GM23338 (cell line): ENCODE results near the gene EYA2. TPM values are rescaled to one million over a fixed set of nuclear protein-coding genes. Genes with fewer than 3 reads are reported as not detected.

Experiments used
- ATAC-seq: fragments of 200-7000 bp; cut with Tn5 transposase; 3 replicates; pipeline ENCODE4 v1.9.1; 2020
- DNase-seq: peaks from one replicate; pipeline ENCODE4 v3.0.0-alpha.2; 2015; ENCODE audit warnings: low spot score
- H2AFZ ChIP-seq: fragments of 200-600 bp; sonication (generic); 2 replicates; pipeline ENCODE4 v1.8.0; 2016; ENCODE audit warnings: antibody characterized with exemption, mild to moderate bottlenecking, moderate library complexity
- H3F3A ChIP-seq: fragments of 200-600 bp; sonication (generic); replicated peaks from 2 replicates; pipeline ENCODE4 v1.8.0; 2017; ENCODE audit warnings: antibody characterized with exemption, mixed run types, low read depth
- H3K27ac ChIP-seq: fragments of 200-600 bp; sonication (generic); 2 replicates; pipeline ENCODE4 v1.6.1; 2016; ENCODE audit warnings: low read depth
- H3K27me3 ChIP-seq: fragments of 200-600 bp; sonication (generic); 2 replicates; pipeline ENCODE4 v1.8.0; 2016; ENCODE audit warnings: mild to moderate bottlenecking, mixed run types, moderate library complexity; ENCODE audit not compliant: insufficient read depth
- H3K36me3 ChIP-seq: fragments of 200-600 bp; sonication (generic); 2 replicates; pipeline ENCODE4 v1.8.0; 2016; ENCODE audit warnings: mild to moderate bottlenecking; ENCODE audit not compliant: insufficient read depth
- H3K4me1 ChIP-seq: fragments of 200-600 bp; sonication (generic); 2 replicates; pipeline ENCODE4 v1.8.0; 2016; ENCODE audit warnings: mild to moderate bottlenecking, moderate library complexity; ENCODE audit not compliant: insufficient read depth
- H3K4me2 ChIP-seq: fragments of 200-600 bp; sonication (generic); 2 replicates; pipeline ENCODE4 v1.7.1; 2017; ENCODE audit warnings: mixed run types
- H3K4me3 ChIP-seq: fragments of 200-600 bp; sonication (generic); 2 replicates; pipeline ENCODE4 v1.6.1; 2016; ENCODE audit warnings: mixed run types
- H3K79me2 ChIP-seq: fragments of 200-600 bp; sonication (generic); replicated peaks from 2 replicates; pipeline ENCODE4 v1.8.0; 2017; ENCODE audit warnings: mild to moderate bottlenecking; ENCODE audit not compliant: insufficient read depth
- H3K9me2 ChIP-seq: fragments of 200-600 bp; sonication (generic); 2 replicates; pipeline ENCODE4 v1.8.0; 2017; ENCODE audit not compliant: insufficient read depth
- H4K20me1 ChIP-seq: fragments of 200-600 bp; sonication (generic); replicated peaks from 2 replicates; pipeline ENCODE4 v1.8.0; 2017; ENCODE audit warnings: mild to moderate bottlenecking; ENCODE audit not compliant: insufficient read depth
- H3K27ac Mint-ChIP-seq: 2 replicates; pipeline ENCODE4 v1.8.0; 2020; ENCODE audit warnings: inconsistent platforms, mild to moderate bottlenecking, moderate library complexity, mixed read lengths
- H3K27me3 Mint-ChIP-seq: 3 replicates; pipeline ENCODE4 v1.8.0; 2022; ENCODE audit warnings: low read depth, mild to moderate bottlenecking, moderate library complexity, mixed read lengths, inconsistent platforms; ENCODE audit not compliant: insufficient read depth, poor library complexity
- H3K36me3 Mint-ChIP-seq: 3 replicates; pipeline ENCODE4 v1.8.0; 2021; ENCODE audit warnings: low read depth, mild to moderate bottlenecking, inconsistent platforms, moderate library complexity, mixed read lengths
- H3K4me1 Mint-ChIP-seq: 3 replicates; pipeline ENCODE4 v1.8.0; 2020; ENCODE audit warnings: mild to moderate bottlenecking, inconsistent platforms, mixed read lengths
- H3K4me3 Mint-ChIP-seq: 3 replicates; pipeline ENCODE4 v1.8.0; 2021; ENCODE audit warnings: moderate library complexity, mild to moderate bottlenecking, inconsistent platforms, mixed read lengths
- H3K9me3 Mint-ChIP-seq: 3 replicates; pipeline ENCODE4 v1.8.0; 2020; ENCODE audit warnings: moderate library complexity, mild to moderate bottlenecking, inconsistent platforms, mixed read lengths
- CREB1 ChIP-seq: fragments of 250-450 bp; sonication (Bioruptor Pico); IDR thresholded peaks from 2 replicates; pipeline ENCODE4 v1.5.0; 2020; ENCODE audit warnings: low read depth, mild to moderate bottlenecking, moderate library complexity
- EZH2 ChIP-seq: fragments of 200-600 bp; sonication (generic); IDR thresholded peaks from one replicate; pipeline ENCODE4 v1.8.0; 2017; ENCODE audit warnings: antibody characterized with exemption, mild to moderate bottlenecking, low read depth; ENCODE audit not compliant: unreplicated experiment
- JUNB ChIP-seq: IDR thresholded peaks from one replicate; pipeline ENCODE4 v1.6.1; 2016; ENCODE audit warnings: antibody characterized with exemption; ENCODE audit not compliant: unreplicated experiment
- POLR2AphosphoS5 ChIP-seq: IDR thresholded peaks from 2 replicates; pipeline ENCODE4 v1.6.1; 2016; ENCODE audit warnings: antibody characterized with exemption, low read depth
- ZNF114 ChIP-seq: fragments of 250-450 bp; sonication (Bioruptor Pico); IDR thresholded peaks from 2 replicates; pipeline ENCODE4 v1.5.0; 2020; ENCODE audit warnings: mild to moderate bottlenecking, moderate library complexity
- ZNF331 ChIP-seq: fragments of 250-450 bp; sonication (Bioruptor Pico); IDR thresholded peaks from 2 replicates; pipeline ENCODE4 v1.5.0; 2020; ENCODE audit warnings: low read depth, mild to moderate bottlenecking, moderate library complexity
- polyA plus RNA-seq: library from polyadenylated mRNA; unstranded; fragments of >200 nt; fragmentation: Nextera tagmentation; extraction: Ambion mirVana; gene quantifications from 2 replicates; pipeline ENCODE4 v1.2.1, GENCODE V29; 2016
- total RNA-seq: library from RNA; depleted of rRNA; stranded (reverse); fragments of >200 nt; shearing (Covaris generic); gene quantifications from 2 replicates; pipeline ENCODE4 v1.2.3, GENCODE V29; 2014
- TF ChIP-seq, protein P1 (sequence below), 2 experiments: fragments of 200-600 bp in 1 of 2; sonication (generic) in 1 of 2; conservative IDR thresholded peaks; 2 replicates each; pipeline versions ENCODE4 v1.5.1 to v1.6.1; 2016 to 2017; ENCODE audit warnings: antibody characterized with exemption in 2 of 2, low read depth in 2 of 2, mild to moderate bottlenecking in 2 of 2, moderate library complexity in 1 of 2
- TF ChIP-seq, protein P2 (sequence below): IDR thresholded peaks from 2 replicates; pipeline ENCODE4 v1.6.1; 2016; ENCODE audit warnings: antibody characterized with exemption
- TF ChIP-seq, protein P3 (sequence below): fragments of 250-450 bp; sonication (Bioruptor Pico); IDR thresholded peaks from 2 replicates; pipeline ENCODE4 v1.5.0; 2020; ENCODE audit warnings: mild to moderate bottlenecking, moderate library complexity

EYA2 gene
- total and polyA plus RNA-seq, 2 experiments from 2014 or later = 0.50 to 0.56 TPM

DNA sequence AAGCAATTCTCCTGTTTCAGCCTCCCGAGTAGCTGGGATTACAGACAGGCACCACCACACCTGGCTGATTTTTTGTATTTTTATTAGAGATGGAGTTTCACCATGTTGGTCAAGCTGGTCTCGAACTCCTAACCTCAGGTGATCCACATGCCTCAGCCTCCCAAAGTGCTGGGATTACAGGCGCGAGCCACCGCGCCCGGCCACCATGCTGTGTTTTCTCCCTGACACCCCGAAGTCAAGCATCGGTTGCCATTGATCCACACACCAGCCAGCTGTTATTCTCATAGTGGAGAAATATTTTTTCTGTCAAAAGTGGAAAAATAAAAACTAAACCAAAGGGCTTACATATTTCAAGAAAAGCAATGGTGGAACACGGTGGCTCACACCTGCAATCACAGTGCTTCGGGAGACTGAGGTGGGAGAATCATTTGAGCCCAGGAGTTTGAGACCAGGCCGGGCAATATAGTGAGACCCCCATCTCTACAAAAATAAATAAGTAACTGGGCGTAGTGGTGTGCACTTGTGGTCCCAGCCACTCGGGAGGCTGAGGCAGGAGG is 304.4 kb downstream of the EYA2 start:
- no peaks in the 10 kb centered on the region for H3K36me3 ChIP-seq
- TF ChIP-seq EZH2 = no peak
- TF ChIP-seq, protein P1, sequence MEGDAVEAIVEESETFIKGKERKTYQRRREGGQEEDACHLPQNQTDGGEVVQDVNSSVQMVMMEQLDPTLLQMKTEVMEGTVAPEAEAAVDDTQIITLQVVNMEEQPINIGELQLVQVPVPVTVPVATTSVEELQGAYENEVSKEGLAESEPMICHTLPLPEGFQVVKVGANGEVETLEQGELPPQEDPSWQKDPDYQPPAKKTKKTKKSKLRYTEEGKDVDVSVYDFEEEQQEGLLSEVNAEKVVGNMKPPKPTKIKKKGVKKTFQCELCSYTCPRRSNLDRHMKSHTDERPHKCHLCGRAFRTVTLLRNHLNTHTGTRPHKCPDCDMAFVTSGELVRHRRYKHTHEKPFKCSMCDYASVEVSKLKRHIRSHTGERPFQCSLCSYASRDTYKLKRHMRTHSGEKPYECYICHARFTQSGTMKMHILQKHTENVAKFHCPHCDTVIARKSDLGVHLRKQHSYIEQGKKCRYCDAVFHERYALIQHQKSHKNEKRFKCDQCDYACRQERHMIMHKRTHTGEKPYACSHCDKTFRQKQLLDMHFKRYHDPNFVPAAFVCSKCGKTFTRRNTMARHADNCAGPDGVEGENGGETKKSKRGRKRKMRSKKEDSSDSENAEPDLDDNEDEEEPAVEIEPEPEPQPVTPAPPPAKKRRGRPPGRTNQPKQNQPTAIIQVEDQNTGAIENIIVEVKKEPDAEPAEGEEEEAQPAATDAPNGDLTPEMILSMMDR (conservative IDR thresholded peaks at IDR 0.05; ENCODE audit: low read depth in 2 of 2) = no peak
- H3K4me2 ChIP-seq = no peak overlapping the region
- Mint-ChIP-seq H3K9me3 (no peaks in the 10 kb centered on the region; the same call in 2 of the 3 replicates), H3K4me3 (no peak overlapping the region), H3K27me3 (peaks cover 5% of the 10 kb centered on the region), H3K4me1 (peaks cover 5% of the 10 kb centered on the region; the same call in 2 of the 3 replicates), H3K36me3 (no peaks in the 10 kb centered on the region; the same call in 2 of the 3 replicates), H3K27ac (no peak overlapping the region)
- no peaks in the 10 kb centered on the region for H4K20me1 ChIP-seq
- no peak overlapping the region for H3K4me3 ChIP-seq
- no peak overlapping the region for H2AFZ ChIP-seq
- no peaks in the 10 kb centered on the region for H3K9me2 ChIP-seq
- no peaks in the 10 kb centered on the region for H3K79me2 ChIP-seq
- 0 out of 2 replicates have a peak, but pooled peaks cover 3% of the 10 kb centered on the region for H3F3A ChIP-seq
- no peak for ATAC-seq
- H3K4me1 ChIP-seq = no peaks in the 10 kb centered on the region
- DNase-seq = no peak
- H3K27me3 ChIP-seq = no peaks in the 10 kb centered on the region
- H3K27ac ChIP-seq = no peak overlapping the region

DNA sequence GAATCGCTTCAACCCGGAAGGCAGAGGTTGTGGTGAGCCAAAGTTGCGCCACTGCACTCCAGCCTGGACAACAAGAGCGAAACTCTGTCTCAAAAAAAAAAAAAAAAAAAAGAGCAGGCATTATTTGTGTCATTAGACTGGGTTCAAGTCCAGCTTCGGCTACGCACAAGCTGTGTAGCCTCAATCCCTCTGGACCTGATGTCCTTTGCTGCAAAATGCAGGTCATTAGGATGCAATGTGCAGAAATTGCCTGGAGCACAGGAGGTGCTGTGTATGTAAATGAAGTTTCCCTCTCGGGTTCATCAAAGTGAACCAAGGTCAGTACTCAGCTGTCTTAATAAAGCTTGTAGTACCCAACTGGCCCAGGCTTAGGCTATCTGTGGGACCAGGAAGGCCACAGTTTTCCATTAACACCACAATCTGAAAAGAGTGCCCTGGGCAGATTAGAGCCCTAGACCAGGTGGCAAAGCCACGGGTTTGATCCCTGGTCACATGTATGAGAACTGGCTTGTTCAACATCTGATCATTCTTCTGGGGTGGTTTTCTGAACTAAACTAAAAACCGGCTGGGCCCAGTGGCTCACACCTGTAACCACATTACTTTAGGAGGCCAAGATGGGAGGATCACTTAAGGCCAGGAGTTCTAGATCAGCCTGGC is 306.6 kb downstream of the EYA2 start:
- ATAC-seq = no peak
- no peaks in the 10 kb centered on the region for H3K79me2 ChIP-seq
- TF ChIP-seq ZNF114 (CRISPR knock-in tag) (no peak), CREB1 (CRISPR knock-in tag) (no peak), POLR2AphosphoS5 (no peak), ZNF331 (CRISPR knock-in tag) (no peak), JUNB (no peak)
- TF ChIP-seq, protein P2, sequence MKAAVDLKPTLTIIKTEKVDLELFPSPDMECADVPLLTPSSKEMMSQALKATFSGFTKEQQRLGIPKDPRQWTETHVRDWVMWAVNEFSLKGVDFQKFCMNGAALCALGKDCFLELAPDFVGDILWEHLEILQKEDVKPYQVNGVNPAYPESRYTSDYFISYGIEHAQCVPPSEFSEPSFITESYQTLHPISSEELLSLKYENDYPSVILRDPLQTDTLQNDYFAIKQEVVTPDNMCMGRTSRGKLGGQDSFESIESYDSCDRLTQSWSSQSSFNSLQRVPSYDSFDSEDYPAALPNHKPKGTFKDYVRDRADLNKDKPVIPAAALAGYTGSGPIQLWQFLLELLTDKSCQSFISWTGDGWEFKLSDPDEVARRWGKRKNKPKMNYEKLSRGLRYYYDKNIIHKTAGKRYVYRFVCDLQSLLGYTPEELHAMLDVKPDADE = no peak
- TF ChIP-seq, protein P3, sequence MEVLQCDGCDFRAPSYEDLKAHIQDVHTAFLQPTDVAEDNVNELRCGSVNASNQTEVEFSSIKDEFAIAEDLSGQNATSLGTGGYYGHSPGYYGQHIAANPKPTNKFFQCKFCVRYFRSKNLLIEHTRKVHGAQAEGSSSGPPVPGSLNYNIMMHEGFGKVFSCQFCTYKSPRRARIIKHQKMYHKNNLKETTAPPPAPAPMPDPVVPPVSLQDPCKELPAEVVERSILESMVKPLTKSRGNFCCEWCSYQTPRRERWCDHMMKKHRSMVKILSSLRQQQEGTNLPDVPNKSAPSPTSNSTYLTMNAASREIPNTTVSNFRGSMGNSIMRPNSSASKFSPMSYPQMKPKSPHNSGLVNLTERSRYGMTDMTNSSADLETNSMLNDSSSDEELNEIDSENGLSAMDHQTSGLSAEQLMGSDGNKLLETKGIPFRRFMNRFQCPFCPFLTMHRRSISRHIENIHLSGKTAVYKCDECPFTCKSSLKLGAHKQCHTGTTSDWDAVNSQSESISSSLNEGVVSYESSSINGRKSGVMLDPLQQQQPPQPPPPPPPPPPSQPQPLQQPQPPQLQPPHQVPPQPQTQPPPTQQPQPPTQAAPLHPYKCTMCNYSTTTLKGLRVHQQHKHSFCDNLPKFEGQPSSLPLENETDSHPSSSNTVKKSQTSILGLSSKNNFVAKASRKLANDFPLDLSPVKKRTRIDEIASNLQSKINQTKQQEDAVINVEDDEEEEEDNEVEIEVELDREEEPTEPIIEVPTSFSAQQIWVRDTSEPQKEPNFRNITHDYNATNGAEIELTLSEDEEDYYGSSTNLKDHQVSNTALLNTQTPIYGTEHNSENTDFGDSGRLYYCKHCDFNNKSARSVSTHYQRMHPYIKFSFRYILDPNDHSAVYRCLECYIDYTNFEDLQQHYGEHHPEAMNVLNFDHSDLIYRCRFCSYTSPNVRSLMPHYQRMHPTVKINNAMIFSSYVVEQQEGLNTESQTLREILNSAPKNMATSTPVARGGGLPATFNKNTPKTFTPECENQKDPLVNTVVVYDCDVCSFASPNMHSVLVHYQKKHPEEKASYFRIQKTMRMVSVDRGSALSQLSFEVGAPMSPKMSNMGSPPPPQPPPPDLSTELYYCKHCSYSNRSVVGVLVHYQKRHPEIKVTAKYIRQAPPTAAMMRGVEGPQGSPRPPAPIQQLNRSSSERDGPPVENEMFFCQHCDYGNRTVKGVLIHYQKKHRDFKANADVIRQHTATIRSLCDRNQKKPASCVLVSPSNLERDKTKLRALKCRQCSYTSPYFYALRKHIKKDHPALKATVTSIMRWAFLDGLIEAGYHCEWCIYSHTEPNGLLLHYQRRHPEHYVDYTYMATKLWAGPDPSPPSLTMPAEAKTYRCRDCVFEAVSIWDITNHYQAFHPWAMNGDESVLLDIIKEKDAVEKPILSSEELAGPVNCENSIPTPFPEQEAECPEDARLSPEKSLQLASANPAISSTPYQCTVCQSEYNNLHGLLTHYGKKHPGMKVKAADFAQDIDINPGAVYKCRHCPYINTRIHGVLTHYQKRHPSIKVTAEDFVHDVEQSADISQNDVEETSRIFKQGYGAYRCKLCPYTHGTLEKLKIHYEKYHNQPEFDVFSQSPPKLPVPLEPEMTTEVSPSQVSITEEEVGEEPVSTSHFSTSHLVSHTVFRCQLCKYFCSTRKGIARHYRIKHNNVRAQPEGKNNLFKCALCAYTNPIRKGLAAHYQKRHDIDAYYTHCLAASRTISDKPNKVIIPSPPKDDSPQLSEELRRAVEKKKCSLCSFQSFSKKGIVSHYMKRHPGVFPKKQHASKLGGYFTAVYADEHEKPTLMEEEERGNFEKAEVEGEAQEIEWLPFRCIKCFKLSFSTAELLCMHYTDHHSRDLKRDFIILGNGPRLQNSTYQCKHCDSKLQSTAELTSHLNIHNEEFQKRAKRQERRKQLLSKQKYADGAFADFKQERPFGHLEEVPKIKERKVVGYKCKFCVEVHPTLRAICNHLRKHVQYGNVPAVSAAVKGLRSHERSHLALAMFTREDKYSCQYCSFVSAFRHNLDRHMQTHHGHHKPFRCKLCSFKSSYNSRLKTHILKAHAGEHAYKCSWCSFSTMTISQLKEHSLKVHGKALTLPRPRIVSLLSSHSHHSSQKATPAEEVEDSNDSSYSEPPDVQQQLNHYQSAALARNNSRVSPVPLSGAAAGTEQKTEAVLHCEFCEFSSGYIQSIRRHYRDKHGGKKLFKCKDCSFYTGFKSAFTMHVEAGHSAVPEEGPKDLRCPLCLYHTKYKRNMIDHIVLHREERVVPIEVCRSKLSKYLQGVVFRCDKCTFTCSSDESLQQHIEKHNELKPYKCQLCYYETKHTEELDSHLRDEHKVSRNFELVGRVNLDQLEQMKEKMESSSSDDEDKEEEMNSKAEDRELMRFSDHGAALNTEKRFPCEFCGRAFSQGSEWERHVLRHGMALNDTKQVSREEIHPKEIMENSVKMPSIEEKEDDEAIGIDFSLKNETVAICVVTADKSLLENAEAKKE = no peak
- TF ChIP-seq, protein P1 (conservative IDR thresholded peaks at IDR 0.05; ENCODE audit: low read depth in 2 of 2) = no peak

More for the DNA sequence above, 306.6 kb downstream of the EYA2 start:
- H3K9me3 Mint-ChIP-seq = no peaks in the 10 kb centered on the region; the same call in 2 of the 3 replicates
- DNase-seq = no peak
- H3K36me3 Mint-ChIP-seq = no peaks in the 10 kb centered on the region; the same call in 2 of the 3 replicates
- Histone ChIP-seq H3K27ac (no peak overlapping the region), H3F3A (0 out of 2 replicates have a peak, but pooled peaks cover 3% of the 10 kb centered on the region), H3K4me3 (no peak overlapping the region), H2AFZ (no peak overlapping the region), H3K4me1 (peaks cover 4% of the 10 kb centered on the region; the same call in 1 of the 2 replicates), H3K9me2 (no peaks in the 10 kb centered on the region), H4K20me1 (no peaks in the 10 kb centered on the region), H3K4me2 (no peak overlapping the region), H3K36me3 (no peaks in the 10 kb centered on the region), H3K27me3 (no peaks in the 10 kb centered on the region)
- no peak overlapping the region for H3K4me3 Mint-ChIP-seq
- H3K27ac Mint-ChIP-seq = no peak overlapping the region
- peaks cover 9% of the 10 kb centered on the region for H3K4me1 Mint-ChIP-seq
- H3K27me3 Mint-ChIP-seq = peaks cover 10% of the 10 kb centered on the region
